H9 (cell line): ENCODE results near the gene ATXN10. TPM values are rescaled to one million over a fixed set of nuclear protein-coding genes. Genes with fewer than 3 reads are reported as not detected.

Experiments used
- DNase-seq: peaks from one replicate; pipeline ENCODE4 v3.0.0-alpha.2; 2017
- H2AFZ ChIP-seq: one replicate; pipeline ENCODE4 v1.6.1; 2013; ENCODE audit warnings: mild to moderate bottlenecking, low read length, control low read depth, moderate library complexity
- H2AK5ac ChIP-seq: 2 replicates; pipeline ENCODE4 v1.6.1; 2013; ENCODE audit warnings: low read length, control low read depth, mixed read lengths; ENCODE audit not compliant: insufficient read length
- H2BK120ac ChIP-seq: one replicate; pipeline ENCODE4 v1.6.1; 2013; ENCODE audit warnings: low read depth, mild to moderate bottlenecking, low read length, control low read depth, inconsistent platforms; ENCODE audit not compliant: poor library complexity, severe bottlenecking
- H2BK12ac ChIP-seq: 2 replicates; pipeline ENCODE4 v1.6.1; 2013; ENCODE audit warnings: low read length, control low read depth, mixed read lengths, low read depth; ENCODE audit not compliant: insufficient read length
- H2BK15ac ChIP-seq: 2 replicates; pipeline ENCODE4 v1.6.1; 2013; ENCODE audit warnings: low read depth, low read length, control low read depth
- H2BK20ac ChIP-seq: one replicate; pipeline ENCODE4 v1.6.1; 2013; ENCODE audit warnings: low read depth, mild to moderate bottlenecking, low read length, control low read depth, inconsistent platforms; ENCODE audit not compliant: poor library complexity, severe bottlenecking
- H2BK5ac ChIP-seq: 2 replicates; pipeline ENCODE4 v1.6.1; 2013; ENCODE audit warnings: low read length, control low read depth, mixed read lengths; ENCODE audit not compliant: insufficient read length
- H3K14ac ChIP-seq: 2 replicates; pipeline ENCODE4 v1.6.1; 2013; ENCODE audit warnings: low read length, control low read depth; ENCODE audit not compliant: insufficient read depth
- H3K18ac ChIP-seq: 2 replicates; pipeline ENCODE4 v1.6.1; 2013; ENCODE audit warnings: low read depth, mild to moderate bottlenecking, mixed read lengths, low read length, control low read depth; ENCODE audit not compliant: insufficient read length
- H3K23ac ChIP-seq: 2 replicates; pipeline ENCODE4 v1.6.1; 2013; ENCODE audit warnings: low read length, control low read depth, mixed read lengths, low read depth; ENCODE audit not compliant: insufficient read length
- H3K23me2 ChIP-seq: 2 replicates; pipeline ENCODE4 v1.6.1; 2013; ENCODE audit warnings: low read depth, mild to moderate bottlenecking, mixed read lengths, low read length, control low read depth; ENCODE audit not compliant: insufficient read length, poor library complexity, severe bottlenecking
- H3K27ac ChIP-seq: 2 replicates; pipeline ENCODE4 v1.5.1; 2013; ENCODE audit warnings: low read length, control low read depth, mixed read lengths, low read depth; ENCODE audit not compliant: insufficient read length
- H3K27me3 ChIP-seq: 2 replicates; pipeline ENCODE4 v1.6.1; 2013; ENCODE audit warnings: low read length, control low read depth, inconsistent platforms; ENCODE audit not compliant: insufficient read depth
- H3K4ac ChIP-seq: 2 replicates; pipeline ENCODE4 v1.6.1; 2013; ENCODE audit warnings: low read depth, mild to moderate bottlenecking, control low read depth, inconsistent platforms, low read length, moderate library complexity
- H3K4me1 ChIP-seq: 2 replicates; pipeline ENCODE4 v1.6.1; 2013; ENCODE audit warnings: low read length, control low read depth, inconsistent platforms; ENCODE audit not compliant: insufficient read depth
- H3K4me2 ChIP-seq: 2 replicates; pipeline ENCODE4 v1.6.1; 2013; ENCODE audit warnings: low read length, control low read depth, mixed read lengths; ENCODE audit not compliant: insufficient read length, insufficient read depth
- H3K56ac ChIP-seq: 2 replicates; pipeline ENCODE4 v1.6.1; 2013; ENCODE audit warnings: low read depth, mild to moderate bottlenecking, mixed read lengths, low read length, control low read depth; ENCODE audit not compliant: insufficient read length
- H3K79me1 ChIP-seq: 2 replicates; pipeline ENCODE4 v1.6.1; 2013; ENCODE audit warnings: low read depth, mild to moderate bottlenecking, moderate library complexity, low read length, control low read depth, inconsistent platforms; ENCODE audit not compliant: insufficient read depth, poor library complexity, severe bottlenecking
- H3K79me2 ChIP-seq: 2 replicates; pipeline ENCODE4 v1.6.1; 2013; ENCODE audit warnings: low read length, control low read depth, inconsistent platforms; ENCODE audit not compliant: insufficient read depth
- H3K9ac ChIP-seq: 2 replicates; pipeline ENCODE4 v1.6.1; 2013; ENCODE audit warnings: low read length, control low read depth, mixed read lengths; ENCODE audit not compliant: insufficient read length; ENCODE audit errors: extremely low read depth
- H3K9me3 ChIP-seq: one replicate; pipeline ENCODE4 v1.6.1; 2013; ENCODE audit warnings: low read depth, low read length, inconsistent platforms; ENCODE audit not compliant: control insufficient read depth
- H3T11ph ChIP-seq: one replicate; pipeline ENCODE4 v1.6.1; 2013; ENCODE audit warnings: mild to moderate bottlenecking, low read length, control low read depth, inconsistent platforms
- H4K20me1 ChIP-seq: one replicate; pipeline ENCODE4 v1.6.1; 2013; ENCODE audit not compliant: control insufficient read depth, insufficient read length, insufficient read depth
- H4K5ac ChIP-seq: 2 replicates; pipeline ENCODE4 v1.6.1; 2013; ENCODE audit warnings: low read depth, mild to moderate bottlenecking, mixed read lengths, low read length, control low read depth; ENCODE audit not compliant: insufficient read length
- H4K8ac ChIP-seq: replicated peaks from 2 replicates; pipeline ENCODE4 v1.6.1; 2013; ENCODE audit warnings: low read length, control low read depth, mixed read lengths, low read depth; ENCODE audit not compliant: insufficient read length
- H4K91ac ChIP-seq: 2 replicates; pipeline ENCODE4 v1.6.1; 2013; ENCODE audit warnings: low read depth, mild to moderate bottlenecking, moderate library complexity, mixed read lengths, low read length, control low read depth; ENCODE audit not compliant: insufficient read length
- H3K27ac Mint-ChIP-seq, 3 experiments: 2 replicates in 2 of 3; 3 replicates in 1 of 3; pipeline ENCODE4 v1.8.0; 2020 to 2021; ENCODE audit warnings: mixed read lengths in 3 of 3, mild to moderate bottlenecking in 1 of 3, moderate library complexity in 1 of 3
- H3K27me3 Mint-ChIP-seq: 2 replicates; pipeline ENCODE4 v1.8.0; 2021; ENCODE audit warnings: low read depth, mild to moderate bottlenecking, moderate library complexity, mixed read lengths
- H3K36me3 Mint-ChIP-seq, 3 experiments: 2 replicates in 2 of 3; 3 replicates in 1 of 3; pipeline ENCODE4 v1.8.0; 2020 to 2021; ENCODE audit warnings: low read depth in 3 of 3, mixed read lengths in 3 of 3; ENCODE audit not compliant: insufficient read depth in 1 of 3
- H3K4me1 Mint-ChIP-seq, 2 experiments: 2 replicates each; pipeline ENCODE4 v1.8.0; 2020; ENCODE audit warnings: mixed read lengths in 2 of 2
- H3K4me3 Mint-ChIP-seq, 2 experiments: 2 replicates in 1 of 2; 3 replicates in 1 of 2; pipeline ENCODE4 v1.8.0; 2020 to 2021; ENCODE audit warnings: mild to moderate bottlenecking in 2 of 2, mixed read lengths in 2 of 2, moderate library complexity in 1 of 2
- H3K9me3 Mint-ChIP-seq, 2 experiments: 2 replicates in 1 of 2; 3 replicates in 1 of 2; pipeline ENCODE4 v1.8.0; 2020; ENCODE audit warnings: mild to moderate bottlenecking in 2 of 2, mixed read lengths in 2 of 2, moderate library complexity in 1 of 2
- CTCF ChIP-seq: fragments of 200-600 bp; sonication (generic); conservative IDR thresholded peaks from 3 replicates; pipeline ENCODE4 v1.8.0; 2021; ENCODE audit warnings: antibody characterized with exemption, mild to moderate bottlenecking
- WGBS: extraction: QIAGEN DNeasy Blood & Tissue Kit; methylation state at CpG from one replicate; pipeline ENCODE4 v1.1.7; 2013; ENCODE audit warnings: missing lambda C conversion rate, low lambda C conversion rate, mixed read lengths; ENCODE audit not compliant: insufficient read length; ENCODE audit errors: extremely low coverage; 5-methylcytosine and 5-hydroxymethylcytosine counted together
- total RNA-seq: library from RNA; stranded (reverse); gene quantifications from 2 replicates; pipeline ENCODE4 v1.2.1, GENCODE V29; 2021

The ATXN10 gene
- total RNA-seq, 1 experiment from 2014 or later: 210 TPM

- H3K27ac Mint-ChIP-seq: peak overlapping the region in 1 of 3 experiments; percentile 3; a peak in 2 of 7 replicates
- no peak overlapping the region for H3K4me3 Mint-ChIP-seq
- H3K4me1 Mint-ChIP-seq: peaks cover 49 to 53% of the 10 kb centered on the region in 2 experiments
These were observed 171.4 kb downstream of the ATXN10 start for GRCh38 chr22:45843031-45843430.

More at GRCh38 chr22:45843031-45843430, 171.4 kb downstream of the ATXN10 start:
- H4K20me1 ChIP-seq: no peaks in the 10 kb centered on the region
- no peaks in the 10 kb centered on the region for H3K9me3 ChIP-seq
- peaks cover 2% of the 10 kb centered on the region; the same call in 1 of the 2 replicates for H3K4me1 ChIP-seq
- Mint-ChIP-seq H3K9me3 (no peaks in the 10 kb centered on the region), H3K36me3 (peaks cover under 1 to 3% (median 2%) of the 10 kb centered on the region in 3 experiments), H3K27me3 (no peaks in the 10 kb centered on the region)
- no peak overlapping the region for H2BK120ac ChIP-seq
- H3K27me3 ChIP-seq: no peaks in the 10 kb centered on the region
- no peak overlapping the region for H4K5ac ChIP-seq
- no peak overlapping the region for H2BK12ac ChIP-seq
- H3K18ac ChIP-seq: no peak overlapping the region
- H2BK15ac ChIP-seq: no peak overlapping the region
- no peak overlapping the region for H4K8ac ChIP-seq
- H3K79me1 ChIP-seq: no peaks in the 10 kb centered on the region
- H4K91ac ChIP-seq: no peak overlapping the region
- H3K9ac ChIP-seq: no peak overlapping the region
- H2BK20ac ChIP-seq: no peak overlapping the region
- H2AK5ac ChIP-seq: no peak overlapping the region
- no peak overlapping the region for H3K4ac ChIP-seq
- no CpG with 5 or more reads among the region's 7 CpGs for WGBS
- no peak overlapping the region for H2BK5ac ChIP-seq
- H3K23ac ChIP-seq: no peak overlapping the region
- DNase-seq: no peak
- no peak overlapping the region for H3K4me2 ChIP-seq
- no peaks in the 10 kb centered on the region for H3K23me2 ChIP-seq
- H3K56ac ChIP-seq: no peak overlapping the region
- no peak overlapping the region for H3K27ac ChIP-seq
- H3K79me2 ChIP-seq: no peaks in the 10 kb centered on the region
- no peak overlapping the region for H3T11ph ChIP-seq
- TF ChIP-seq CTCF: no peak
- no peak overlapping the region for H3K14ac ChIP-seq
- H2AFZ ChIP-seq: no peak overlapping the region
